Astrocyte (in vitro differentiated cells and primary cell): ENCODE measurements around the gene PDE1C. TPM values are rescaled to one million over a fixed set of nuclear protein-coding genes. Genes with fewer than 3 reads are reported as not detected.
A peak's percentile ranks its signal among the peaks of the same experiment; 100 is the strongest.

Experiments used
- DNase-seq: peaks from one replicate; pipeline ENCODE4 v3.0.0-alpha.2; 2010; ENCODE audit warnings: low read depth
- FAIRE-seq: peaks from 2 replicates; lab custom pipeline; 2011; peaks lifted over from hg19 to GRCh38; lab: Jason Lieb, UNC
- H2AFZ ChIP-seq: 2 replicates; pipeline ENCODE4 v1.6.0; 2012; ENCODE audit warnings: low read depth, low read length, inconsistent platforms
- H3K27ac ChIP-seq: 2 replicates; pipeline ENCODE4 v1.5.1; 2011; ENCODE audit warnings: low read depth, low read length, inconsistent platforms
- H3K27me3 ChIP-seq: 2 replicates; pipeline ENCODE4 v1.6.0; 2011; ENCODE audit warnings: low read length, inconsistent platforms; ENCODE audit not compliant: insufficient read depth
- H3K36me3 ChIP-seq: 2 replicates; pipeline ENCODE4 v1.5.1; 2011; ENCODE audit warnings: low read length, inconsistent platforms; ENCODE audit not compliant: insufficient read depth
- H3K4me1 ChIP-seq: 2 replicates; pipeline ENCODE4 v1.5.1; 2011; ENCODE audit warnings: low read length, inconsistent platforms; ENCODE audit not compliant: insufficient read depth
- H3K4me2 ChIP-seq: 2 replicates; pipeline ENCODE4 v1.6.0; 2012; ENCODE audit warnings: low read length, inconsistent platforms
- H3K4me3 ChIP-seq: 2 replicates; pipeline ENCODE4 v1.5.1; 2011; ENCODE audit warnings: low read depth, mild to moderate bottlenecking, low read length, inconsistent platforms; ENCODE audit not compliant: insufficient read depth
- H3K79me2 ChIP-seq: 2 replicates; pipeline ENCODE4 v1.6.0; 2012; ENCODE audit warnings: mild to moderate bottlenecking, low read length, inconsistent platforms; ENCODE audit not compliant: insufficient read depth
- H3K9ac ChIP-seq: 2 replicates; pipeline ENCODE4 v1.6.0; 2012; ENCODE audit warnings: mild to moderate bottlenecking, low read length, inconsistent platforms
- H3K9me3 ChIP-seq: 2 replicates; pipeline ENCODE4 v1.5.1; 2012; ENCODE audit warnings: low read depth, mild to moderate bottlenecking, low read length, inconsistent platforms; ENCODE audit not compliant: insufficient read depth
- H4K20me1 ChIP-seq: 2 replicates; pipeline ENCODE4 v1.6.0; 2012; ENCODE audit warnings: low read length, inconsistent platforms; ENCODE audit not compliant: insufficient read depth
- H3K27ac Mint-ChIP-seq: one replicate; pipeline ENCODE4 v1.8.0; 2021; ENCODE audit warnings: mild to moderate bottlenecking, mixed read lengths; ENCODE audit not compliant: unreplicated experiment
- H3K27me3 Mint-ChIP-seq: one replicate; pipeline ENCODE4 v1.8.0; 2021; ENCODE audit warnings: low read depth, mixed read lengths; ENCODE audit not compliant: unreplicated experiment
- H3K36me3 Mint-ChIP-seq: one replicate; pipeline ENCODE4 v1.8.0; 2021; ENCODE audit warnings: low read depth, mixed read lengths; ENCODE audit not compliant: unreplicated experiment
- H3K4me1 Mint-ChIP-seq: one replicate; pipeline ENCODE4 v1.8.0; 2021; ENCODE audit warnings: low read depth, mixed read lengths; ENCODE audit not compliant: unreplicated experiment
- H3K4me3 Mint-ChIP-seq: one replicate; pipeline ENCODE4 v1.8.0; 2021; ENCODE audit warnings: mild to moderate bottlenecking, moderate library complexity, mixed read lengths; ENCODE audit not compliant: unreplicated experiment
- H3K9me3 Mint-ChIP-seq: one replicate; pipeline ENCODE4 v1.8.0; 2021; ENCODE audit warnings: mild to moderate bottlenecking, mixed read lengths; ENCODE audit not compliant: unreplicated experiment
- CTCF ChIP-seq: IDR thresholded peaks from 2 replicates; pipeline ENCODE4 v1.5.1; 2011; ENCODE audit warnings: low read depth, mild to moderate bottlenecking, inconsistent platforms, low read length, moderate library complexity; ENCODE audit not compliant: insufficient read depth
- EZH2 ChIP-seq: IDR thresholded peaks from 2 replicates; pipeline ENCODE4 v1.6.1; 2012; ENCODE audit warnings: mild to moderate bottlenecking, low read length, inconsistent platforms; ENCODE audit not compliant: insufficient read depth
- total RNA-seq: library from RNA; stranded (reverse); gene quantifications from 2 replicates; pipeline ENCODE4 v1.2.1, GENCODE V29; 2021

PDE1C gene
- total RNA-seq, 1 donor from 2014 or later, result 31.6 TPM

DNA sequence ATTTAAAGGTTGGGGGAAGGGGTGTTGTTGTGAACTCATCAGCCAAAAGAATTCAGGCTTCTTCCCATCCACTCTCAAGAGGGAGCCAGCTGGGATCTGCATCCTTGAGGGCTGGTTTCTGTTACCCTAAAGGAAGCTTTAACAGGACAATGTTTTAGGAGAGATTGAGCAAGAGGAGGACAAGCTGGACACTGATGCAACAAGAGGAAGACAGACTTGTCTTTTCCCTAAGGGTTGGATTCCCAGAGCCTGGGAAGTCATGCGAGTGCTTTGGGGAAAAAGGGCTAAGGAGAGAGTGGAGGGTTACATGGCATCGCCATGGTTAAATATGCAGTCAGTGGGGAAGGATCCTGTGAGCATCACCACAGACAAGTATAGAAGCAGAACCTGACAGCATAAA, 47.6 kb upstream of the PDE1C start:
- Mint-ChIP-seq H3K4me1 (peaks cover 38% of the 10 kb centered on the region), H3K4me3 (no peak overlapping the region), H3K36me3 (peaks cover 2% of the 10 kb centered on the region), H3K27ac (peak overlapping the region; percentile 36), H3K9me3 (peaks cover 8% of the 10 kb centered on the region), H3K27me3 (no peaks in the 10 kb centered on the region)
- H3K4me3 ChIP-seq, result no peak overlapping the region
- no peak overlapping the region for H3K27ac ChIP-seq
- H4K20me1 ChIP-seq, result no peaks in the 10 kb centered on the region
- FAIRE-seq (no peak), DNase-seq (no peak)
- TF ChIP-seq EZH2 (no peak), CTCF (no peak)
- no peaks in the 10 kb centered on the region for H3K36me3 ChIP-seq
- H3K4me2 ChIP-seq, result no peak overlapping the region
- H3K4me1 ChIP-seq, result peaks cover 9% of the 10 kb centered on the region
- no peaks in the 10 kb centered on the region for H3K27me3 ChIP-seq
- no peak overlapping the region for H2AFZ ChIP-seq
- no peaks in the 10 kb centered on the region for H3K79me2 ChIP-seq
- H3K9me3 ChIP-seq, result no peaks in the 10 kb centered on the region
- H3K9ac ChIP-seq, result no peak overlapping the region

GRCh38 chr7:32116436-32116835, 46.2 kb upstream of the PDE1C start:
- Mint-ChIP-seq H3K4me3 (no peak overlapping the region), H3K27me3 (no peaks in the 10 kb centered on the region), H3K27ac (peak overlapping the region; percentile 96), H3K9me3 (peaks cover 12% of the 10 kb centered on the region), H3K4me1 (peaks cover 38% of the 10 kb centered on the region), H3K36me3 (peaks cover 2% of the 10 kb centered on the region)
- Histone ChIP-seq H3K9ac (peak overlapping the region; percentile 32), H3K27ac (peak overlapping the region; percentile 69), H2AFZ (no peak overlapping the region), H4K20me1 (no peaks in the 10 kb centered on the region), H3K4me3 (no peak overlapping the region), H3K9me3 (peaks cover 4% of the 10 kb centered on the region), H3K36me3 (no peaks in the 10 kb centered on the region), H3K79me2 (no peaks in the 10 kb centered on the region), H3K27me3 (no peaks in the 10 kb centered on the region), H3K4me1 (peaks cover 9% of the 10 kb centered on the region), H3K4me2 (peak overlapping the region; percentile 35)
- FAIRE-seq (no peak), DNase-seq (no peak)
- TF ChIP-seq EZH2 (no peak), CTCF (no peak)

DNA sequence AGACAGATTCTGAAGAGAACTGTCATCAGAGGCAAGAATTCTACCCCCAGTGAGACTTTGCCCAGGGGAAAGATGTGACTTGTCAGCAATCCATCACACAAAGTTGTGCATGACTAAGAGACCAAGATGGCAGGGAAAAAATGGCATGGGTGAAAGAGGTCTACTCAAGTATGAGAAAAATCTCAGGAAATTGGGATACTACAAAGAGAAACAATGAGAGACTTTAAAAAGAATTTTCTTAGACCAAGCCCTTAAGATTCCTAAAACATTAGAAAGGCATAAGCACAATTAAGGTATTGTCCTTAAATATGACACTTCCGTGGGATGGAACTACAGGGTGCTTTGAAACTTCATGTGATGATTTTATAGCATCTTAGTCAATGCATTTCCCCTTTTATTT, 45.6 kb upstream of the PDE1C start:
- H3K79me2 ChIP-seq, result no peaks in the 10 kb centered on the region
- Mint-ChIP-seq H3K9me3 (peaks cover 18% of the 10 kb centered on the region), H3K36me3 (peaks cover 2% of the 10 kb centered on the region), H3K4me1 (peaks cover 38% of the 10 kb centered on the region), H3K27me3 (no peaks in the 10 kb centered on the region), H3K4me3 (no peak overlapping the region), H3K27ac (peak overlapping the region; percentile 96)
- H3K27ac ChIP-seq, result peak overlapping the region; percentile 69
- no peaks in the 10 kb centered on the region for H3K27me3 ChIP-seq
- no peak overlapping the region for H2AFZ ChIP-seq
- H3K9me3 ChIP-seq, result peaks cover 8% of the 10 kb centered on the region
- H4K20me1 ChIP-seq, result no peaks in the 10 kb centered on the region
- peak; percentile 59 for FAIRE-seq
- H3K4me1 ChIP-seq, result peaks cover 9% of the 10 kb centered on the region
- DNase-seq, result peak; percentile 93
- no peak for TF ChIP-seq CTCF
- no peak for TF ChIP-seq EZH2
- peak overlapping the region; percentile 35 for H3K4me2 ChIP-seq
- peak overlapping the region; percentile 31 for H3K9ac ChIP-seq
- H3K4me3 ChIP-seq, result no peak overlapping the region
- no peaks in the 10 kb centered on the region for H3K36me3 ChIP-seq
